HG03064 (cell line): ENCODE data around the gene SLC38A9.
"Not testable (repeated sequence)": the region's sequence is repeated elsewhere in the genome, so short reads cannot be mapped to it uniquely, and the experiment has no call there.

Experiments
- ATAC-seq: cut with Tn5 transposase; IDR thresholded peaks from one replicate; pipeline ENCODE4 v1.9.1; 2021; ENCODE audit warnings: low read depth; ENCODE audit not compliant: unreplicated experiment

SLC38A9 gene

DNA sequence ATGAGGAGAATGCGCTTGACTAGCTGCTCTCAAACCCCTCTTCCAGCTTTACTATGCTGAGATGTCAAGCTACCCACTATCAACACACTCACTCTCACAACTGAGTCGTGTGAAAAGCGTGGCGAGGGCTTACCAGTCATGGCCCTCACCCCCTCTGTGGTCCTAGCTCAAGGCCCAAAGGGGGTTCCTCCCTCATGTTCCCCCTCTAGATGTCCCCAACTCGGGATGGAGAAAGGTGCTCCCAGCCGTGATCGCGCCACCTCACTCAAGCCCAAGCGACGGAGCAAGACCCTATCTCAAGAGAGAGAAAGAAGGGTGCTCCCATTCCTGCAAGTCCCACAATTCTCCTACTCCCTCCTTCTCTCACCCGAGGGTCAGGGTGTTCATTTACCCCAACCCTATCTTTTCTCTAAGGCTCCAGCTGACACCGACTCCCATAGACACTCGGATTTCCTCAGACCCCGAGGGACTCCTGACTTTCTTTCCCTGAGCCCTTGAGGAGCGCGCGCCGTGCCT, 559 bp downstream of the SLC38A9 start:
- no peak for ATAC-seq

DNA sequence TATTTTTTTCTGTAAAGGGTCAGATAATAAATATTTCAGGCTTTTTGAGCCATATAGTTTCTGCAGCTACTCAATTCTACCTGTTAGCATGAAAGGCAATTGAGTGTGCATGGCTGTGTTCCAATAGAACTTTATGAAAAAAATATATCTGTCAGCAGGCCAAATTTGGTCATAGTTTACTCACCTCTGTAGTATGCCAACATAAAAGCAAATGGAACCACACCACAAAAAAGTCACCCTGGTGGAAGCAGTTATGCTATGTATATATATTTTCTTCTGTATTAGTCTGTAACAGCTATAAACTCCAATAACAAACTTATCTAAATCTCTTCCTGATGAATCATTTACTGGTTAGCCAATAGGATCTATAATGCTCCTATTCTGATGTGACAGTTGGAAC, 3.4 kb downstream of the SLC38A9 start:
- ATAC-seq: no peak

DNA sequence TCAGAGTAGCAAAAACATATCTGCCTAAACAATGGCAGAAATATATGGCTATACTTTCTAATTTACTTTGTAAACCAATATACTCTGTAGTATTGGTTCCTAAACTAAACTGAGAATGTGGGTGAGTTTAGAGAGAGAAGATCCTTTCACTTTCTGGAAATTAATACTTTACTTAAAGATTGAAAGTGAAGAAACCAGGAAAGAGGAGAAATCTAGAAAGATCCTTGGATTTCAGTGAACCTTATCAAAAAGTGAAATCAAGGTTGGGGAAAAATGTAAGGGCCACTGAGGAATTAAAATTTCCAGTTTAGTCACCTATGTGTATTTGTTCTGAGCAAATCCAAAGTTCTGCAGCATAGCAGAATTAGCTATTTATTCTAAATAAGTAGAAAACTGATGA, 5.9 kb downstream of the SLC38A9 start:
- ATAC-seq: no peak

DNA sequence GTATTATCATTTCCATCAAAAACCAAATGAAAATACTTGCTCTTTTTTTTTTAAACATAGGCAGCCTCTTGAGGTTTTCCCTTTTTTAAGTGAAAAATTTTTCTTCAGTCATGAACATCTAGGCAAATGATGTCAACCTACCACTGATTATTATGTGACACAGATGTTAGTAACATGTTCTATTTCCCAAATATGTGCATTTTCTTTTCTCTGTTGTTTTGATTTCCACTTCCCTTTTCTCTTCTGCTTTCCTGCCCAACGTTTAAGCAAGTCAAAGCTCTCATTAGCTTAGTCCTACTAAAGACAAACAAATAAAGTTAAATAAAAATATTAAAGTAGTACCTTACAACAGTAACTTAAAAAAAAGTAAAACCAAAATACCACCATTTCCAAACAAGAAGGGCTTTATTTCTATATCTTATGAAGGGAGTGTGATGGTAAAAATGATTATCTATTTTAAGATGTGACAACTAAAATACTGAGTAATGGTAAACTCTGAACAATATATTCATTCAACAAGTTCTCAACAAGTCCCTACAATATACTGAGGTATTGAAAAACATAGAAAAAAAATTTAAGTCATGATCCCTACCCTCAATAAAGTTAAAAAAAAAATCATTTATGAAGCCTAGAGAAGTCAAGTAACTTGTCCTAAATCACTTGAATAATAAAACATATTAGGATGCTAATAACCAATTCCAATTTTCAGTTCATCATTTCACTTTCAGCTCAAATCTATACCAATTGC, 9.4 kb downstream of the SLC38A9 start:
- ATAC-seq: no peak

DNA sequence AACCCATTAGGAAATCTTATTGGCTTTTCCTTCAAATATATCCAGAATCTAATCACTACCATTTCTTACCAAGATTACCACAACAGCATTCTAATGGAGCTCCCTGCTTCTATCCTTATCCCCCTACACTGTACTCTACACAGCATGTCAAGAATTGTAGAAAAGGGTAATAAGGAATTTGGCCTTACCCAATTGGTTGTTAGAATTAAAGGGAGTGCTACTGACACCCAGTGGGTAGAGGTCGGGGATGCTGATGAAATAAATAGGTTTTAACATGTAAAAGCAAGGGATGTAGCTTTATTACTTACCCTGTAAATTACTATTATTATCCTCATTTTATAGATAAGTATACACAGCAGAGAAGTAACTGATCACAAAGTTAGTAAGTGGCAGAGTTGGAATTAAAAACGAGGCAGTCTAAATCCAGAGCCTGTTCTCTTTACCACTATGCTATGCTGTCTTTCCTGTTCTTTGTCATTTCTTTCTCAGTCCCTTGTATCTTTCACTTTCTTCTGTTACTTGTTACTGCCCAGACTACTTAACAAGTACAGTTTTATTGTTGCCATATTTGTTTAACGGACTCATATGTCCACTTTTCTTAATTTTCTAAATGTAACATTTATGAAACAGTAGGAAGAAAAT, 10.5 kb downstream of the SLC38A9 start:
- no peak for ATAC-seq

DNA sequence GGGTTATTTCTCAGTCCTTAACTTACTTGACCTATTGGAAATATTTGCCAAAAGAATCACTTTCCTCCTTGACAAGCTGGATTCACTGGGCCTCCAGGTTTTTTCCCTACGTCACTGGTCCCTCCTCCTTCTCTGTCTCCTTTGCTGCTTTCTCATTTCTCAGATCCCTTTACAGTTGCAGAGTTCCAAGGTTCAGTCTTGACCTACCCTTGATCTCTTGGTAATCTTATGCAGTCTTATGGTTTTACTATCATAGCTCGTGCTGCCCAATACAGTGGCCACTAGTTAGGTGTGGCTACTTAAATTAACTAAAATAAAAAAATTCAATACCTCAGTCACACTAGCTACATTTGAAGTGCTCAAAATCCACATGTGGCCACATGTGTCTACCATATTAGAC, 11.4 kb downstream of the SLC38A9 start:
- no peak for ATAC-seq

DNA sequence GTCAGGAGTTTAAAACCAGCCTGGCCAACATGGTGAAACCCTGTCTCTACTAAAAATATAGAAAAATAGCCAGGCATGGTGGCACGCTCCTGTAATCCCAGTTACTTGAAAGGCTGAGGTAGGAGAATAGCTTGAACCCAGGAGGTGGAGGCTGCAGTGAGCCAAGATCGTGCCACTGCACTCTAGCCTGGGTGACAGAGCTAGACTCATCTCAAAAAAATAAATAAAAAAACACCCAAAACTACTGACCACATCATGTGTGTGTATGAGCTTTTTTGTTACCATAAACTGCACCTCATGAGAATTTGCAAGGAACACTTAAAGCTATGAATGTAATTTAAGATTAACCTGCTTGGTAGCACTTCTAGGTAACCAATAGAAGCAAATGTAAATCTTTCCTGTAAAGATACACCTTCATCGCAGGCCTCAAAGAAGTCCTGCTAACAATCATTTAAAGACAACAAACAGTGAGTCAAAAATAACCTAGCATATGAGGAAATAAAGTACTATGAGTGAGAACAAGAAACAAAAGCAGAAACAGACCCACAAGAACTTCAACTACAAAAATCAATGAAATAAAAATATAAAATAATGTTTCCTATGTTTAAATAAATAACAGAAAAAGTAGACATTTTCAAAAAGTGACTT, 13.0 kb downstream of the SLC38A9 start:
- ATAC-seq: no peak

DNA sequence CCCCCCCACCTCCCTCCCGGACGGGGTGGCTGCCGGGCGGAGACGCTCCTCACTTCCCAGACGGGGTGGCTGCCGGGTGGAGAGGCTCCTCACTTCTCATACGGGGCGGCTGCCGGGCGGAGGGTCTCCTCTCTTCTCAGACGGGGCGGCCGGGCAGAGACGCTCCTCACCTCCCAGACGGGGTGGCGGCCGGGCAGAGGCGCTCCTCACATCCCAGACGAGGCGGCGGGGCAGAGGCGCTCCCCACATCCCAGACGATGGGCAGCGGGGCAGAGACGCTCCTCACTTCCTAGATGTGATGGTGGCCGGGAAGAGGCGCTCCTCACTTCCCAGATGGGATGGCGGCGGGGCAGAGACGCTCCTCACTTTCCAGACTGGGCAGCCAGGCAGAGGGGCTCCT, 15.4 kb downstream of the SLC38A9 start:
- not testable (repeated sequence) for ATAC-seq

DNA sequence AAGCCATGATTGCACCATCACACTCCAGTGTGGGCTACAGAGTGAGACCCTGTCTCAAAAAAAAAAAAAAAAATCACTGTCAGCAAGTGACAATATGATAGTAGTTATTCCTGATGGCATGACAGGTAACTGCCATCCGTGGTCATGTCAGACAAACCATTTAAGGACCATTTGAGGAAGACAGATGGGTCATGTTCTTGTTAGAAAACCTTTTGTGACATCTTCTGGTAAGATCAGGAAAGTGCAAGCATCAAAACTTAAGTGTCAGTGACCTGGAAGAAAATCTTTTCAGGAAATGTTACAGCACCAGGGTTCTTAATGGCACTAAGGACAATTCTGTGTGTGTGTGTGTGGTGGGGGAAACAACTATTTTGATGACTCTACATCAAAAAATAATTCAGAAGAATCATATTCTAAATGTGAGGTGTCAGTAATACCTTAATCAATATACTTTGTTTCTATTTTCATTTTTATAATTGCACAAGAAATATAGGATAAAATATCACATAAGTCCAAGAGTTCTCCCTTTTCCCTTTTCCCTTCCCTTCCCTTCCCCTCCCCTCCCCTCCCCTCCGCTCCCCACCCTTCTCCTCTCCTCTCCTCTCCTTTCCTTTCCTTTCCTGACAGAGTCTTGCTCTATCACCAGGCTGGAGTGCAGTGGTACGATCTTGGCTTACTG, 17.8 kb downstream of the SLC38A9 start:
- no peak for ATAC-seq

DNA sequence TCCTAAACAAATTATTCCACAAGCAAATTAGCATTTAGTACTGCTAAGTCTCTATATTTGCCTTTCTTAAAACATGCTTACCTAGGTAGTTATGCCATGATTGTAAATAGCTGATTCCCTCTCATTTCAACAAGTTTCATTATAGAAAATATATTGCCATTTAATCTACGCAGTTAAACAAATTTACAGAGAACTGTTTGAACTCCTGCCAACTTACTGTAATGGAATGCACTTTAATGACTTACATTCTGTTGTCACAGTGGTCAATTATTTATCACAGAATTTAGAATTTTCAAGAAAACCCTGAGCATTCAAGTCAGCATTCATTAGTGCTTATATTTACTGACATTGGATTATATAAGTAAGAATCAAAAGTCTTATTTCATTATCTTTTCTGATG, 19.6 kb downstream of the SLC38A9 start:
- no peak for ATAC-seq

DNA sequence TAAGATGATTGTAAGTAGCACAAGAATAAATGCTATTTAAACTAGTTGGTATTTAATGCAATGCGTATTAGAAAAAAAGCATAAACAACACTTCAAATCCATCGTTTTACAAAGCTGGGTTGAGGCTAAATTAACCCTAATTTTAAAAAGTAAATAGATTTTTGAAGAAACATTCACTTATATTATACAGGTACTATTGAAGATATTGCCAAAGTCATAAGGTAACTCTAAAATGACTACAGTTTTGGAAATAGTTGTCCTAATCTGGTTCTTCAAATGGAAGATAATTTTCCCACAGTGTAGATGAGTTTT, 20.1 kb downstream of the SLC38A9 start:
- no peak for ATAC-seq

DNA sequence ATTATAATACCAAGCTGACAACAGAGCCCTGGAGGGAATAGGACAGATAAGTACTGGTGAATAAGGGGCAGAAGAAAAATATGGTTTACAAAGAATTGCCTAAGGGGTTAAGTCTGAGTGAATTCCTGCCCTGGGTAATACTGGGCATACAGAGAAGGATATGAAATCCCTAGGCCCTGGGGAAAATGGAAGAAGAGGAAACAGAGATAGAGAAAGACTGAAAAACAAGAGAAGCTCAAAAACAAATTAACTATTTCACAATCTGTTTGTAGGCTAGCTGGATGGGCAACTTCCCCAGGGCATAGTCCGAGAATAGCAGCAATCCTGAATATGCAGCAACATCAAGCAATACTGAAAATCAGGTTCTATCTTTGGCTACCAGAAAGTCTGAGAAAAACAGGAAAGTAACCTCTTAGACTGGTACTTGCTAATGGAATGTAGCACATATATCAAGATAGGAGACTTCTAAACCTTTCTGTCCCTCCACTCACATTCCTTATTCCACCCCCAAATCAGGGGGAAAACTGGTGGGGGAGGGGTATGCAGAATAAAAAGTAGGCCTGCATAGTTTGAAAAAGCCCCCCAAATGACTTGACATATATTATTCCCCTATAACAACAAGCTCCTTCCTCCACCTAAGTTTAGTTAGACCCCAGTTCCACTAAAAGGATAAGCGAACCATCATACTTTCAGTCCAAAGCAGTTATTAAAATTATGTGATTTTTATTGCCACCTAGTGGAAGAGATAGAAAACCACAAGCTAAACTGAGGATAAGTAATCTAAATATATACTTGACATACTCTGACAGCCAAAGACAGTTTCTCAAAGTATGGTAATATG, 20.6 kb downstream of the SLC38A9 start:
- ATAC-seq: no peak

DNA sequence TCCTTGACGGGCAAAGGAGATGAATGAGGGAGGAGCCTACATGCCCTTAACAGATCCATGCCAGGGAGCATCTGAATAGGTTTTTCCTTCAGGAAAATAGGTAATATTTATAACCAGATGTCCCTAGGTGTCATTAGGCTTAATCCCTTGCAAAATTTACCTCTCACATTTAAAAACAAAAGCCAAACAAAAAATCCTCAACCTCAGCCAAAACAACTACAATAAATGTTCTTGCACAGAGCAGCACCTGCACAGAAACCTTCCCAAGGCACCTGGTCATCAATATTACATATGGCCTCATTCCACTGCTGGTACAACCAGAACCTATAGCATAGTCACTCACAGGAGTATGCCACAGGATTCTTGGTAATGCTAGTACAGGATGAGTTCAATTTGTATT, 30.1 kb downstream of the SLC38A9 start:
- ATAC-seq: no peak

DNA sequence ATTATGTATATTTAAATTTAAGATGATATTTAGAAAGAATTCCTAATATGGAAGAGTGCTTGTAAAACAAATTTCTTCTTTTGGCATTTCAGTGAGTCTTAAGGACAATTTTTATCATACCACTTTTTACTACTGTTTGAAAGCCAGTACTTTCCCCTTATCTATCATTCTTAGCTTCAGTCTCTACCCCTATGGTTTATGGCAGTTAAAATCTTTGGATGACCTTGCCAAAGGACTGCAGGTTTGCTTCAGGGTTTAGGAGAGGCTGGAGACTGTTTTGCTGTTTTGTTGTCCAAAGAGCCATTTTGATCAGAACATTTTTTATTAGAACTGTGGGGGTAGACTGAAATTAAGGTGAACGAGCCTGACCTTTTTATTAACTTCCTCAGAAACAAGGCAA, 30.8 kb downstream of the SLC38A9 start:
- ATAC-seq: no peak

DNA sequence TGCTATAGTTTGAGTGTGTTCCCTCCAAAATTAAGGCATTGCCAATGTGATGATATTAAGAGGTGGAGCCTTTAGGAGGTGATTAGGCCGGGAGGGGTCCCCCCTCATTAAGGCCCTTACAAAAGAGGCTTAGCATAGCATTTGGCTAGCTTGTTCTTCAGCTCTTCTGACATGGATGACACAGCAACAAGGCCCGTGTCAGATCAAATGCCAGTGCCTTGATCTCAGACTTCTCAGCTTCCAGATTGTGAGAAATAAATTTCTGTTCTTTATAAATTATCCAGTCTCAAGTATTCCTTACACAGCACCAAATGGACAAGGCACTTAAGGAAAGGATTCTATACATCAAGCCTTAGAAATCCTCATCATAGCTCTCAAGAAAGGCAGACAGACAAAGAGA, 31.8 kb downstream of the SLC38A9 start:
- ATAC-seq: no peak

DNA sequence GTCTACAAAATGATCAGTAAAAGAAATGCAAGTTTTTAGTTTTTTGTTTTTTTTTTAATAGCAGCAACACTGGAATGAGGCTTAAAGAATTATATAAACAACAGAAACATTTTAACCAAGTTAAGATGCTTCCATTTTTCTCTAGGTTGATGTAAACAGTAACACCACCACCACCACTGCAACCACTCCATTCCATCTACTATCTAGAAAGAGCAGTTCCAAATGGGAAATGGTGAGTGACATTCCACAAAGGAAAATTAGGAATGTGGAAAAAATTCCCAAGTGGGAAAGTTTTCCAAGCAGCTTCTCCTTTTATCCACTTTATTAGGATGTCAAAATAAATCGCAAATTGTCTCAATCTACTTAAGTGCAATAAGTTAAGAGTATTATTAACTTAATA, 32.6 kb downstream of the SLC38A9 start:
- no peak for ATAC-seq

DNA sequence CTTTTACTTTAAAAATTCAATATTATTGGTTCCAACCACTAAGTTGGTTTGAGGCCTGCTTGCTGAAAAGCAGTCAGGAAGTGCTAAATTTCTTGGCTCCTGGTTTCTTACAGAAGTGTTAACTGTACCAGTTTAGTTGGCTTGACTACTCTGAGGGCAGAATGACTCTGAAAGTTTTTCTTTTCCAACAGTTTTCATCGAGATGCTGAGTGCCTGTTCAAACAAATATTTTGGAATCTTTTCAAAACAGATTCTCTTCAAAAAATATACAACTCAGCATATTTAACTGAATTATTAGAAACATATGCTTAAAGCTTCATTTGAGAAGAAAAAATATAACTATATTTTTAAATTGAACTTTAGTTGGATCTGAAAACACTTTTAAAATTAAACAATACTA, 37.0 kb downstream of the SLC38A9 start:
- ATAC-seq: no peak

DNA sequence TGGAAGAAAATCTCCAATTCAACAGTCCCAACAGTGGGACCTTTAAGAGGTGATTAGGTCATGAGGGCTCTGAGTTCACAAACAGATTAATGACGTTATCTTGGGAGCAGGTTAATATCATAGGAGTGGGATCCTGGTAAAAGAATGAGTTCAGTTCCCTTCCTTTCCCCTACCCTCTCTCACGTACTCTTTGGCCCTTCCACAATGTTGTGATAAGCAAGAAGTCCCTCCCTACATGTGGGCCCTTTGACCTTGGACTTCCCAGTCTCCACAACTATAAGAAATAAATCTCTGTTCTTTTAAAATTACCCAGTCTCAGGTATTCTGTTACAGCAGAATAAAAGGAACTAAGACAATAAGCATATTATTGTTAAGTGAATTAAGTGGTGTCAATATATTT, 37.8 kb downstream of the SLC38A9 start:
- no peak for ATAC-seq

DNA sequence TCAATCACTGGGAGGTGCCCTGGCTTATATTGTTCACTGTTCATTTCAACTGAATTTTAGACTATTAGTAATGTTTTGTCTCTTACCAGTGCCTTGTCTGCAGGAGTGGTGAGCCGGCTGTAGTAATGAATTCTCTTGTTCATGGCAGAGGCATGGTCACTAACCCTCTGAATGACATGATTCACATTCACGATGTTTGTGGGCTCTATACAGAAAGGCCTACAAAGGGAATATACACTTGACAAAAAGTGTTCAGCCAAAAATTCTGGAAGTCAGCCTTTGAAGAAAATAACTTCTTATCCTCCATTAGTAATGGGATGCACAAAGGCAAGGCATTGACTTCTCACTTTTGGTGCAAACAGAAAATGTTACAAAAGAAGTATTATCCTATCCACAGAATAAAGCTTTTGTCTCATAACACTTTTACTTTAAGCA, 39.6 kb downstream of the SLC38A9 start:
- ATAC-seq: no peak

DNA sequence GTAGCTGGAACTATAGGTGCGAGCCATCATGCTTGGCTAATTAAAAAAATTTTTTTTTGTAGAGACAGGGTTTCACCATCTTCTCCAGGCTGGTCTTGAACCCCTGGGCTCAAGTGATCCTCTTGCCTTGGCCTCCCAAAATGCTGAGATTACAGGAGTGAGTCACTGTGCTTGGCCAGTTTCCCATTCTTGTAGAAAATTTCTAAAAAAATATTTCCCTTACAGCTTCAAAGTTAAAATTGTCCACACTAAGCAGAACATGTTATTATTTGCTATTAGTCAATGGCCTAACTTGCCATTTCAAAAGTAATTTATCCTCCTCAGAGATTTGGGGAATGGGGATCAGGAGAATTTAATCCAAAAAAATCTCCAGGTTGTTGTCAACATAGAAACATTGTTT, 40.1 kb downstream of the SLC38A9 start:
- ATAC-seq: no peak
